ENCODE data around the gene NES. TPM values are rescaled to one million over a fixed set of nuclear protein-coding genes. Genes with fewer than 3 reads are reported as not detected.

The NES gene
- total RNA-seq = 10 to 100 TPM; 59.9 to 65.3 (median 63.9) TPM

- DNase-seq (ENCODE audit: low spot score in 2 of 2) = peak; percentile 53 to 55
- Histone ChIP-seq H3K4me3 (peak within 1 kb of the TSS; percentile 42 to 88 (median 56)), H3K9me3 (no peaks in the 10 kb centered on the region), H3K27ac (peak within 1 kb of the TSS; percentile 23 to 92 (median 82)), H3K27me3 (peaks cover 0 to 9% of the 10 kb centered on the region in 2 donors), H3K4me1 (peaks cover 0 to 55% (median 16%) of the 10 kb centered on the region in 4 donors), H3K36me3 (peaks cover 0 to 27% (median 0%) of the 10 kb centered on the region in 3 donors)
- TF ChIP-seq EP300 (IDR thresholded peaks at IDR 0.05) (peak in 1 of 2 donors; percentile 54), POLR2A (IDR thresholded peaks at IDR 0.05) (no peak)
- 1% methylated on average over 38 to 42 of the region's 70 CpGs for WGBS, 2 donors
Measured at GRCh38 chr1:156676820-156677615, at the start of gene NES. Gene NES (minus strand): TSS chr1:156677407. CDS start chr1:156677264, 143 bp downstream.

- 48 to 52% methylated on average over 15 of the region's 15 CpGs for WGBS, 2 donors
- peak in 1 of 2 donors; percentile 77 for DNase-seq (ENCODE audit: low spot score in 2 of 2)
Measured at GRCh38 chr1:156726549-156727226, 49.5 kb upstream of the NES start.

GRCh38 chr1:156725683-156726280, 48.6 kb upstream of the NES start:
- Histone ChIP-seq H3K9me3 (no peaks in the 10 kb centered on the region), H3K27ac (peak overlapping the region in 2 of 4 donors; percentile 5 to 38), H3K4me1 (peaks cover 0 to 58% (median 38%) of the 10 kb centered on the region in 4 donors), H3K27me3 (no peaks in the 10 kb centered on the region), H3K4me3 (peak overlapping the region; percentile 3 to 26 (median 20)), H3K36me3 (peaks cover 0 to 46% (median 7%) of the 10 kb centered on the region in 3 donors)
- TF ChIP-seq CTCF (IDR thresholded peaks at IDR 0.05) = peak; percentile 87 to 97 (median 93)
- no peak for TF ChIP-seq POLR2A (IDR thresholded peaks at IDR 0.05)
- TF ChIP-seq EP300 (IDR thresholded peaks at IDR 0.05) = peak in 1 of 2 donors; percentile 52
- 11 to 13% methylated on average over 18 of the region's 18 CpGs for whole genome bisulfite sequencing, 2 donors
- peak; percentile 77 to 84 for DNase-seq (ENCODE audit: low spot score in 2 of 2)

More at GRCh38 chr1:156726549-156727226, 49.5 kb upstream of the NES start:
- Histone ChIP-seq H3K36me3 (peaks cover 0 to 41% (median 7%) of the 10 kb centered on the region in 3 donors), H3K4me3 (peak overlapping the region in 3 of 4 donors; percentile 21 to 95 (median 26)), H3K9me3 (no peaks in the 10 kb centered on the region), H3K4me1 (peaks cover 0 to 58% (median 36%) of the 10 kb centered on the region in 4 donors), H3K27ac (peak overlapping the region in 1 of 4 donors; percentile 100), H3K27me3 (no peaks in the 10 kb centered on the region)
- no peak for TF ChIP-seq EP300 (IDR thresholded peaks at IDR 0.05)
- TF ChIP-seq CTCF (IDR thresholded peaks at IDR 0.05) = peak; percentile 28 to 36 (median 30)
- no peak for TF ChIP-seq POLR2A (IDR thresholded peaks at IDR 0.05)

GRCh38 chr1:156721535-156721934, 44.3 kb upstream of the NES start:
- WGBS, 2 donors = 70 to 88% methylated on average over 4 of the region's 4 CpGs
- no peak for DNase-seq (ENCODE audit: low spot score in 2 of 2)
- Histone ChIP-seq H3K4me1 (peaks cover 0 to 27% (median 19%) of the 10 kb centered on the region in 4 donors), H3K9me3 (no peaks in the 10 kb centered on the region), H3K27ac (no peak overlapping the region), H3K4me3 (no peak overlapping the region), H3K36me3 (peaks cover 0 to 64% (median 7%) of the 10 kb centered on the region in 3 donors), H3K27me3 (no peaks in the 10 kb centered on the region)
- TF ChIP-seq POLR2A (IDR thresholded peaks at IDR 0.05) (no peak), EP300 (IDR thresholded peaks at IDR 0.05) (no peak), CTCF (IDR thresholded peaks at IDR 0.05) (no peak)

GRCh38 chr1:156721131-156721530, 43.9 kb upstream of the NES start:
- H3K27ac ChIP-seq = no peak overlapping the region
- H3K9me3 ChIP-seq = no peaks in the 10 kb centered on the region
- H3K4me1 ChIP-seq = peaks cover 0 to 23% (median 15%) of the 10 kb centered on the region in 4 donors
- peaks cover 0 to 64% (median 7%) of the 10 kb centered on the region in 3 donors for H3K36me3 ChIP-seq
- H3K4me3 ChIP-seq = no peak overlapping the region
- WGBS, 2 donors = 64 to 68% methylated on average over 2 of the region's 2 CpGs
- H3K27me3 ChIP-seq = no peaks in the 10 kb centered on the region
- no peak for TF ChIP-seq EP300 (IDR thresholded peaks at IDR 0.05)
- no peak for TF ChIP-seq CTCF (IDR thresholded peaks at IDR 0.05)
- no peak for TF ChIP-seq POLR2A (IDR thresholded peaks at IDR 0.05)
- no peak for DNase-seq (ENCODE audit: low spot score in 2 of 2)

All from tibial nerve (tissue), 4 donors.